ENCODE data around the gene INHBE.

Gene INHBE

GRCh38 chr12:57470970-57471656, 16.0 kb downstream of the INHBE start:
- H3K36me3 ChIP-seq (ENCODE audit: insufficient read depth): no peaks in the 10 kb centered on the region
- H3K9ac ChIP-seq: no peak overlapping the region
- H3K4me1 ChIP-seq (ENCODE audit: low read depth, poor library complexity, severe bottlenecking): no peaks in the 10 kb centered on the region
- TF ChIP-seq CTCF (conservative IDR thresholded peaks at IDR 0.05; ENCODE audit: low read depth, low read length): no peak
- no peaks in the 10 kb centered on the region for H4K20me1 ChIP-seq (ENCODE audit: insufficient read depth)
- H3K4me3 ChIP-seq (IDR thresholded peaks at IDR 0.05; ENCODE audit: insufficient read depth, low read depth, low read length): no peak overlapping the region
- peaks cover 84% of the 10 kb centered on the region for H3K27me3 ChIP-seq (ENCODE audit: insufficient read depth, low read depth)
- no peak overlapping the region for H3K4me2 ChIP-seq
- H3K79me2 ChIP-seq (ENCODE audit: insufficient read depth, low read depth): no peaks in the 10 kb centered on the region
- H2AFZ ChIP-seq (ENCODE audit: low read depth): no peak overlapping the region
- H3K27ac ChIP-seq: no peak overlapping the region

- Histone ChIP-seq H3K27me3 (ENCODE audit: insufficient read depth, low read depth) (peaks cover 79% of the 10 kb centered on the region), H3K4me2 (no peak overlapping the region), H3K4me3 (IDR thresholded peaks at IDR 0.05; ENCODE audit: insufficient read depth, low read depth, low read length) (no peak overlapping the region), H3K79me2 (ENCODE audit: insufficient read depth, low read depth) (no peaks in the 10 kb centered on the region), H2AFZ (ENCODE audit: low read depth) (no peak overlapping the region), H3K4me1 (ENCODE audit: low read depth, poor library complexity, severe bottlenecking) (no peaks in the 10 kb centered on the region), H3K9ac (no peak overlapping the region), H4K20me1 (ENCODE audit: insufficient read depth) (no peaks in the 10 kb centered on the region), H3K36me3 (ENCODE audit: insufficient read depth) (no peaks in the 10 kb centered on the region), H3K27ac (no peak overlapping the region)
- no peak for TF ChIP-seq CTCF (conservative IDR thresholded peaks at IDR 0.05; ENCODE audit: low read depth, low read length)
Measured at GRCh38 chr12:57471661-57472060, 16.6 kb downstream of the INHBE start.

- H3K27me3 ChIP-seq (ENCODE audit: insufficient read depth, low read depth): peaks cover 72% of the 10 kb centered on the region
- H3K9ac ChIP-seq: no peak overlapping the region
- no peaks in the 10 kb centered on the region for H3K36me3 ChIP-seq (ENCODE audit: insufficient read depth)
- TF ChIP-seq CTCF (conservative IDR thresholded peaks at IDR 0.05; ENCODE audit: low read depth, low read length): no peak
- peaks cover 3% of the 10 kb centered on the region for H3K4me1 ChIP-seq (ENCODE audit: low read depth, poor library complexity, severe bottlenecking)
- no peaks in the 10 kb centered on the region for H4K20me1 ChIP-seq (ENCODE audit: insufficient read depth)
- H3K27ac ChIP-seq: no peak overlapping the region
- no peak overlapping the region for H2AFZ ChIP-seq (ENCODE audit: low read depth)
- H3K4me3 ChIP-seq (IDR thresholded peaks at IDR 0.05; ENCODE audit: insufficient read depth, low read depth, low read length): no peak overlapping the region
- no peaks in the 10 kb centered on the region for H3K79me2 ChIP-seq (ENCODE audit: insufficient read depth, low read depth)
- H3K4me2 ChIP-seq: no peak overlapping the region
Measured at GRCh38 chr12:57472391-57472790, 17.3 kb downstream of the INHBE start.

- Histone ChIP-seq H3K4me1 (ENCODE audit: low read depth, poor library complexity, severe bottlenecking) (peaks cover 9% of the 10 kb centered on the region), H2AFZ (ENCODE audit: low read depth) (no peak overlapping the region), H3K4me3 (IDR thresholded peaks at IDR 0.05; ENCODE audit: insufficient read depth, low read depth, low read length) (no peak overlapping the region), H3K4me2 (no peak overlapping the region), H3K27ac (no peak overlapping the region), H3K9ac (no peak overlapping the region), H3K36me3 (ENCODE audit: insufficient read depth) (no peaks in the 10 kb centered on the region), H4K20me1 (ENCODE audit: insufficient read depth) (no peaks in the 10 kb centered on the region), H3K27me3 (ENCODE audit: insufficient read depth, low read depth) (peaks cover 65% of the 10 kb centered on the region), H3K79me2 (ENCODE audit: insufficient read depth, low read depth) (no peaks in the 10 kb centered on the region)
- no peak for TF ChIP-seq CTCF (conservative IDR thresholded peaks at IDR 0.05; ENCODE audit: low read depth, low read length)
Measured at GRCh38 chr12:57473392-57473791, 18.3 kb downstream of the INHBE start.
